HL-60 (cell line): ENCODE measurements around the gene PPFIA4.
A peak's percentile ranks its signal among the peaks of the same experiment; 100 is the strongest.

ENCODE experiments used
- DNase-seq, 2 experiments: peaks; one replicate each; pipeline ENCODE4 v3.0.0-alpha.2; 2010 to 2020; ENCODE audit warnings: low read depth in 1 of 2, low spot score in 1 of 2
- H3K27ac ChIP-seq: fragments of 250-450 bp; sonication (Bioruptor Pico); replicated peaks from 2 replicates; pipeline ENCODE4 v1.5.1; 2020; ENCODE audit warnings: mild to moderate bottlenecking, moderate library complexity
- H3K27me3 ChIP-seq: fragments of 250-450 bp; sonication (Bioruptor Pico); 2 replicates; pipeline ENCODE4 v1.5.1; 2021; ENCODE audit warnings: mild to moderate bottlenecking, moderate library complexity; ENCODE audit not compliant: insufficient read depth, poor library complexity, severe bottlenecking
- H3K4me3 ChIP-seq: replicated peaks from 2 replicates; pipeline ENCODE4 v1.5.1; 2011; ENCODE audit warnings: mild to moderate bottlenecking, control low read depth, low read length; ENCODE audit not compliant: insufficient read depth
- CTCF ChIP-seq: IDR thresholded peaks from one replicate; pipeline ENCODE4 v1.5.1; 2011; ENCODE audit warnings: low read length, control low read depth, inconsistent platforms; ENCODE audit not compliant: insufficient read depth
- GABPA ChIP-seq: IDR thresholded peaks from 2 replicates; pipeline ENCODE4 v1.6.1; 2012; ENCODE audit warnings: low read depth
- POLR2AphosphoS5 ChIP-seq: IDR thresholded peaks from 2 replicates; pipeline ENCODE4 v1.6.1; 2012; ENCODE audit warnings: low read depth
- SPI1 ChIP-seq: IDR thresholded peaks from 2 replicates; pipeline ENCODE4 v1.6.1; 2012; ENCODE audit warnings: low read depth, mild to moderate bottlenecking, borderline replicate concordance
- TF ChIP-seq, protein P1 (sequence below): IDR thresholded peaks from 2 replicates; pipeline ENCODE4 v1.6.1; 2012; ENCODE audit warnings: low read depth; ENCODE audit not compliant: insufficient replicate concordance

PPFIA4 gene

DNA sequence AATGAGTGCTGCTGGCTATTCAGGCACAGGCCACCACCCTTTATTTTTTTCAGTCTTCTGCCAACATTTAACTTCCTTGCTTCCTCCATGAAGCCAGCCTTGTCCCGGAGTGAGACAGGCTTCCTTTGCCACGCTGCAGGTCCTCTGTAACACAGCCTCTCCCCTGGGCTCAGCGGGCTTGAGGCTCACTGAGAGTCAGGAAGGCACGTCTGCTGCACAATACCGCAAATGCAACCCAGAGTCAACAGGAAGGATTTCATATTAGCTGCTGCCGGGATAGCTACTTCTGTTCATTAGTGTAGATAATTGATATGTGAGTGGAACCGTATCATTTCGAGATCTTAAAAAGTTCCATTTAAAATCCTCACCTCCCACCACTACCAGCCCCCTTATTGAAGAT is 37.0 kb downstream of the PPFIA4 start:
- DNase-seq, result peak in 1 of 2 experiments; percentile 67
- peak overlapping the region; percentile 53 for H3K27ac ChIP-seq
- no peak overlapping the region for H3K4me3 ChIP-seq
- no peaks in the 10 kb centered on the region for H3K27me3 ChIP-seq
- TF ChIP-seq SPI1, result no peak
- TF ChIP-seq, protein P1, sequence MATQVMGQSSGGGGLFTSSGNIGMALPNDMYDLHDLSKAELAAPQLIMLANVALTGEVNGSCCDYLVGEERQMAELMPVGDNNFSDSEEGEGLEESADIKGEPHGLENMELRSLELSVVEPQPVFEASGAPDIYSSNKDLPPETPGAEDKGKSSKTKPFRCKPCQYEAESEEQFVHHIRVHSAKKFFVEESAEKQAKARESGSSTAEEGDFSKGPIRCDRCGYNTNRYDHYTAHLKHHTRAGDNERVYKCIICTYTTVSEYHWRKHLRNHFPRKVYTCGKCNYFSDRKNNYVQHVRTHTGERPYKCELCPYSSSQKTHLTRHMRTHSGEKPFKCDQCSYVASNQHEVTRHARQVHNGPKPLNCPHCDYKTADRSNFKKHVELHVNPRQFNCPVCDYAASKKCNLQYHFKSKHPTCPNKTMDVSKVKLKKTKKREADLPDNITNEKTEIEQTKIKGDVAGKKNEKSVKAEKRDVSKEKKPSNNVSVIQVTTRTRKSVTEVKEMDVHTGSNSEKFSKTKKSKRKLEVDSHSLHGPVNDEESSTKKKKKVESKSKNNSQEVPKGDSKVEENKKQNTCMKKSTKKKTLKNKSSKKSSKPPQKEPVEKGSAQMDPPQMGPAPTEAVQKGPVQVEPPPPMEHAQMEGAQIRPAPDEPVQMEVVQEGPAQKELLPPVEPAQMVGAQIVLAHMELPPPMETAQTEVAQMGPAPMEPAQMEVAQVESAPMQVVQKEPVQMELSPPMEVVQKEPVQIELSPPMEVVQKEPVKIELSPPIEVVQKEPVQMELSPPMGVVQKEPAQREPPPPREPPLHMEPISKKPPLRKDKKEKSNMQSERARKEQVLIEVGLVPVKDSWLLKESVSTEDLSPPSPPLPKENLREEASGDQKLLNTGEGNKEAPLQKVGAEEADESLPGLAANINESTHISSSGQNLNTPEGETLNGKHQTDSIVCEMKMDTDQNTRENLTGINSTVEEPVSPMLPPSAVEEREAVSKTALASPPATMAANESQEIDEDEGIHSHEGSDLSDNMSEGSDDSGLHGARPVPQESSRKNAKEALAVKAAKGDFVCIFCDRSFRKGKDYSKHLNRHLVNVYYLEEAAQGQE, result no peak
- TF ChIP-seq GABPA, result no peak

- H3K27ac ChIP-seq, result no peak overlapping the region
- H3K27me3 ChIP-seq, result no peaks in the 10 kb centered on the region
- H3K4me3 ChIP-seq, result no peak overlapping the region
- no peak for DNase-seq
- TF ChIP-seq GABPA (no peak), POLR2AphosphoS5 (no peak), SPI1 (no peak), CTCF (no peak)
- TF ChIP-seq, protein P1, result no peak
Measured at GRCh38 chr1:203065191-203065590, 38.9 kb downstream of the PPFIA4 start.

DNA sequence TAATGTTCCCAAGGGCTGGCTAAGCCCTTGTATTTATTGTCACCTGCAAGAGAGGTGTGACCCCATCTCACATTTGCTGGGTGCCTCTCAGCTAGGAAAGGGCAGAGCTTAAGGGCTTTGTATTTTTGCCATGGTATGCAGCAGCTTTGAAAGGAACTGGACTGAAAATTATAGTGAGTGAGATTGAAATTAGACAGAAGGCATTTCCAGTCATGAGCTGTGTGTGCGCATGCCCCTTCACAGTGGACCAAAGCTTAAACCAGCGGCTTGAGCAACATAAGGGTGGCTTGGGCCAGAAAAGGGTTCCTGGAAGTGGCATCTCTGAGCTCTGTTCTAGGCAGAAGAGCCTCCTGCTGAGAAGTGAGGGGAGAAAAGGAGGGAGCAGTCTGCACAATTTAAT is 39.7 kb downstream of the PPFIA4 start:
- DNase-seq, result no peak
- Histone ChIP-seq H3K27me3 (no peaks in the 10 kb centered on the region), H3K27ac (no peak overlapping the region), H3K4me3 (no peak overlapping the region)
- TF ChIP-seq, protein P1, result no peak

GRCh38 chr1:203066965-203067364 is 40.7 kb downstream of the PPFIA4 start:
- Histone ChIP-seq H3K27ac (no peak overlapping the region), H3K4me3 (no peak overlapping the region), H3K27me3 (no peaks in the 10 kb centered on the region)
- TF ChIP-seq SPI1 (no peak), GABPA (no peak), CTCF (no peak), POLR2AphosphoS5 (no peak)
- TF ChIP-seq, protein P1, result no peak
- DNase-seq, result no peak
